Fibroblast of skin of back (primary cell): Measurements from ENCODE around the gene GNG12.

Source experiments
- DNase-seq: peaks from one replicate; pipeline ENCODE4 v3.0.0-alpha.2; 2013

GNG12 gene

DNA sequence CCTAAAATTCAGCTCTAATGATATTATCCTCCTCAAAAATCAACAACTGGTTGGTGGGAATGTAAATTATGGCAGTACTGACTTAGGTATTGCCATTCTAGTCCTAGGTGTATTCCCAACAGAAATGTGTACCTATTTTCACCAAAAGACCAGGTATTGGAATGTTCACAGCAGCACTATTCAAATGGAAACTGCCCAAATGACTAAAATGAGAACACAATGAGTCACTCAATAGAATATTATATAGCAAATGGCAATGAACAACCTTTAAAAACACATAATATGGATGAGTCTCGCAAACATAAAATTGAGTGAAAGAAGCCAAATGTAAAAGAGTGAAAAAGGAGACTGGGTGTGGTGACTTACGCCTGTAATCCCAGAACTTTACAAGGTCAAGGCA is 103.4 kb downstream of the GNG12 start:
- no peak for DNase-seq

DNA sequence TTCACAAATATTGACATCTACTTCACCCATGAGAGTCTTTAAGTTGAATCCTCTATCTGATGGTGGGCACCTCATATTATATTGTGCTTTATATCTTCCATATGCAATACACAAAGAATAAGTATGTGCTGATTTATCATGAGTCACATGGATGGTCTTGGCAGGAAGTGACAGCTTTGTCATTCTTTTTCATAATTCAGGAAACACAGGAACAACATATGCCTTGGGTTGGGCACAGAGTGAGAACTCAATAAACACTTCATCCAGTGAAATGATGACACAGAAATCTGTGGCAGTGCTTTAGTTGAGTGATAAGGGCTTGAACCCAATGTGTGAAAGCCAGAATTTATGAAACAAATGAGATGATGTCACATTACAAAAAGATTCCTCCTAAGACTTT is 107.0 kb downstream of the GNG12 start:
- peak; percentile 88 for DNase-seq

DNA sequence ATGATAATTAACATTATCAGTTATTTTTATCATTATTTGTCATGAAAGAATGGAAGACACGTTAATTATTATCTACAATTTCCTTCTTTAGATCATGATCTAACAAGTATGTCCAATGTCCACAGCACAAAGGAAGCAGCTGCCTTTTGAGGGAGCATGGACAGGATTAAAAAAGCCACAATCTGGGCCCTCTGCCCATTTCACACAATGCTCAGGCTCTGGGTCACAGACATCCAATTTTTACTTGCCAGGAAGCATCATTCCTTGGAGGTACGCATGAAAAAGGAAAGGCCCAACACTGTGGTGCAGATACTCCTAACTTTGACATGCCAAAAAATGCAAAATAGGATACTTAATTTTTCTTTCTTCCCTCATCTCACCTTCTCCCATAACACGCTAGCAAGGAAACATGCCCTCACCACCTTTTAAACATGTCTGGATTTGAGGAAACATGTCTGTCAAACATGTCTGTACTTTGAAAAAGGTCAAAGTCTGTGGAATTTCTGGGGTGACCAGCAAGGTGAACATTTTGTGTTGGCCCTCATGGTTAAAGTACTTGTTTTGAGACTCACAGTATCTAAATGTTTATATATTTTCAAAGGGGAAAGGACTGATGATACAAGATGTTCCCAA is 108.2 kb downstream of the GNG12 start:
- peak; percentile 90 for DNase-seq

DNA sequence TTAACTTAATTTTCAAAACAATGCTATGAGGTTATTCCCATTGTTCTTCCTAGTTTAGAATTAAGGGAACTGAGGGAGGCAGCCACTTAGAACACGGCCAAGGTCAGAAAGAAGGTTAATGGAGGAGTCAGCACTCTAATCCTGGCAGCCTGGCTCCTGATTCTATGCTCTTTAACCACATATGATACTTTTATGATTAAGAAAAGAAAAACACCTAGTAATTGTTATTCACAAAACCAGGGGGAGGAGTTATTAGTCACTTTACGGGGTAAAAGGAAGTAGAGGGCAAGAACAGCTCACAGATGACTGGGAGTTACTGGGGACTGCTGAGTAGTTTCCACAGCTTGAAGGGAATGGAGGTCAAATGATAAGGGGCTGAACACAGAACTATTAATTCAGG is 109.6 kb downstream of the GNG12 start:
- DNase-seq, result peak; percentile 75

DNA sequence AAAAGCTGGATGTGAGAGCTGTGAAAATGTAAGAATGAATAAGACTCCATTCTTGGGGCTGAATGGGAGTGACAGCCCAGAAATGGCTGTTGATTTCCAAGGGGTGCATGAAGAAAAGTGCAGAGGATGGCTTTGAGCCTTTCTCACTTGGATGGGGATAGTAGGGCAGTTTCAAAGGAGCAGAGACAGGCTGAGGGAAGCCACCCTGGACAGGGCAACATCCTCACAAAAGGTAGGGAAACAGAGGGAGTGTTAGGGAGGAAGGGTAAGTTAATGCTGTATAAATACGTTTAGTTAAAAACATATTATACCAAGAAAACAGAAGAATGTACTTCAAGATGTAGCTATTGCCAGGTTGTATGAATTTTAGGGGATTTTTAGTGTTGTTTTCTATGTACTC is 110.1 kb downstream of the GNG12 start:
- no peak for DNase-seq

DNA sequence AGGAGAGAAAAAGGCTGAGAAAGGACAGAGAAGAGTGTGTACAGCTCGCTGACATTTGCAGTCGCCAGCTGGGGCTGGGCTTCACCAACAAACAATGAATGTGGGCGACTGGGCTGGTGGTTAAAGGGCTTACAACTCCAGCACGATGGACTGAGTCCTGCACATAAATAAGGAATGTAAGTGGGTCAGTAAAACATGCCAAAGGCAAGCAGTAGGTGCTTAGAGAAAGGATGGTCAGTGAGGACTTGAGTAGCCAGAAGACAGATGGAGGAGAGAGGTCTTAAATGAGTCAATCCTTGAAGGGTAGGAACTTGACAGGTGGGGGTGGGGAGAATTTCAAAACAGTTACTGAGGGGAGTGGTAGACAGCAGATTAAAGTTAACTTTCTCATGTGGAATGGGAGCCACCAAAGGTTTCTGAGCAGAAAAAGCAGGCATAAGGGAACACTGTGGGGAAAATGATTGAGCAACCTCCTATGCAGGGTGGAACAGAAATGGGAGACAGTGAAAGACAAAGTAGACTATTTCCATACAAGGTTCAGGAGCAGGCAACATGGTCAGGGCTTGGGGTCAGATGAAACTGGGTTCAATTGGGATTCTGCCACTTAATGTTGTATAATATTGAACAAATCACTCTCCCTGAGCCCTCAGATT is 110.8 kb downstream of the GNG12 start:
- no peak for DNase-seq

DNA sequence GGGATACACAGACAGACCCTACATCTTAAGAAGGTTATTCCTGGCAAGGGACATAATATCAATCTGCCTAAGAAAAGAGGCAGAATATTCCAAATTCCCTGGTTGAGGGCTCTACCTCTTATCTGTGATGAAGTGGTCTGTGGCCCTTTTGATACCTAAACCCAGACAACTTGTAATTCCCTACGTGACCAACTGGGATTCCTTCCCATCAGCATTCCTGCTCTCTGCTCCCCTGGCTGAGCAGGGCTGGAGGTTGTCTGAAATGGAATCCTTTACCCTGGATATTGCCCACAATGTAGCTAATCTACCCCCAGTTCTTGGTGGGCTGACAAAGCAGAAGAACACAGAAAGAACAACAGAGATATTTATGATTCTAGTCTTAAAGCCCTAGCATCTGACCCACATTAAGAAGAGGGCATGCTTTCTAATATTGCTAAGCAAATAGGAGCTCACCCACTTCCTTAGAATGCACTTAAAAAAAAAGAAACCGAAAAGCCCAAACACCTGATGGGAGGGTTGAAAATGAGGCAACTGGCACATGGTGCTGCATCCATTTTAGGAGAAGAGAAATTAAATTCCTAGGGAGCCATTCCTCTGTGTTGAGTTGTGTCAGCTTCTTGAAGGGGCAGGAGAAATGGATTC is 111.5 kb downstream of the GNG12 start:
- DNase-seq, result no peak

DNA sequence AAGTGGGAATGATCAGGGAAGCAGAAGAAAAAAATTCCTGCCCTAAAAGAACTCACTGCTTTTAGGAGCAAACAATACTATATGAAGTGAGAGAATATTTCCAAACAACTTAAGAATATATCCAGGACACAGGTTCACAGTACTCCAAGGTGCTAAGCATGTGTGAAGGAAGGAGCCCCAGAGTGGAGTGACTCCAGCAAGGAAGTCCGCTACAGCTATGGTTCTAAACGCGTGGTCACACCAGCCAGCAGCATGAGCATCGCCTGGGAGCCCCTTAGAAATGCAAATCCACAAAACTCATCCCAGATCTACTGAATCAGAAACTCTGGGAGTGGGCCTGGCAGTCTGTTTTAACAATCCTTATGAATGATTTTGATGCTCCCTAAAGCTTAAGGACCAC is 112.2 kb downstream of the GNG12 start:
- no peak for DNase-seq

DNA sequence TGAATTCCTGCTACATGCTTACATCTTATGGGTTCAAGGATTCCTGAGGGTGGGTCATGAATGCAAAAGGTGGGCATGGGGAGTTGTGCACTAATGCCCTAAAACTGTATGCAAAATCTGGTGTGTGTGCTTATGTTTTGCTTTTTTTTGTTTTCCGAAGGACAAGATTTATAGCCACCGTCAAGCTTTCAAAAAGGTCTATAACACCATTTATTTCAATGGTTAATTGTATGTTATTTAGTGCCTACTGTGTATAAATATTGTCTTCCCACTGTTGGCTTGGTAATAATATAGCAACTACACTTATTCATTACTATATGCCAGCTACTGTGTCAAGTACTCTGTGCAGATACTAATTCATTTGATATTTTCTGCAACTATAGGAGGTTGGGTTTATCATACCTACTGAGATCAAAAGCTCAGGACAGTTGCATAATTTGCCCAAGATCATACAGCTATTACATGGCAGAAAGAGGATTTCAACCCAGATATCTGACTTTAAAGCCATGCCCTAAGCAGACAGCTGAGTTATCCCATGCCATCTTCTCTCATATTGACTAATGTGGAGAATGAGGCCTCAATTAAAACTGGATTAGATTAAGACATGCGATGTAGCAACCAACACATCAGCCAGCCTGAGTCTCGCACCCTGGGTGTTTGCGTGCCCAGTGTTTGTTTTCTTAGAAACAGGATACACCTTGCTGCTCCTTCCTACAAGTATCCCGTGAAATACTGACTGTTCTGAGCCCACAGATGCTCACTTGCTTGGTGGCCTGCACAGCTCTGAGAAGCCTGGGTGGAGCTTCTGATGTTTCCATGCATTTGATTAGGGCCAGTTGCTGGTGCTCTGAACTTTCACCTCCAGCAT is 113.7 kb downstream of the GNG12 start:
- DNase-seq, result no peak

DNA sequence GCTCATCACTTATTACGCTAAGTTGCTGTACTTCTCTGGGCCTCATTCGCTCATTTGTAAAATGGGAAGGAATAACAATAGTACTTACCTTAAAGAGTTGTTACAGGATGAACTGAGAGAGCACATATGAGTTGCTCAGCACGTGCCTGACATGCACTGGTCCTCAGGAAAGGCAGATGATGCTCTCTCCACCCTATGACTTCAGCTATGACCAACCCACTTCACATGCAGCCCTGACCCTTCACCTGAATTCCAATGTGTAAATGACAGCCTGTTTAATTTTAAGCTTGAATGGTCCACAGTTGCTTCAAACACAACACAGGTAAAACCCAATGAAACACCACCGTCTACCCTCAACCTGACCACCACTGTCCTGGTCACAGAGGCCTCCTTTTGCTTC is 115.4 kb downstream of the GNG12 start:
- DNase-seq, result no peak

DNA sequence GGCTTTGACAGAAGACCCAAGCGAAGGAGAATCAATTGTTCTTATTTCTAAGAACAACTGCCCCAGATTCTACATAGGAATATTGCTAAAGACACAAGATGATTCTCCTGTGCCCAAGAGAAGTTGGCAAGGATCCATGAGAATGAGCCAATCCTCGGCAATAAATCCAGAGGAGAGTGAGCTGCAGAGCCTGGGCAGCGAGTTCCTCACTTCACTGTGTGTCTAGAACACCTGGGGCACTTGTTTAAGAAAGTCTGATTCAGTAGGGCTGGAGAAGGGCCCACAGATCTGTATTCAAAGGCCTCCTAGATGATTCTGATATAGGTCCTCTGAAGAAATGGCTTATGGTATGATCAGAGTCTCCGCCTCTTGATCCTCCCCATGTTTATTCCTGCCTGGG is 116.5 kb downstream of the GNG12 start:
- DNase-seq, result no peak

DNA sequence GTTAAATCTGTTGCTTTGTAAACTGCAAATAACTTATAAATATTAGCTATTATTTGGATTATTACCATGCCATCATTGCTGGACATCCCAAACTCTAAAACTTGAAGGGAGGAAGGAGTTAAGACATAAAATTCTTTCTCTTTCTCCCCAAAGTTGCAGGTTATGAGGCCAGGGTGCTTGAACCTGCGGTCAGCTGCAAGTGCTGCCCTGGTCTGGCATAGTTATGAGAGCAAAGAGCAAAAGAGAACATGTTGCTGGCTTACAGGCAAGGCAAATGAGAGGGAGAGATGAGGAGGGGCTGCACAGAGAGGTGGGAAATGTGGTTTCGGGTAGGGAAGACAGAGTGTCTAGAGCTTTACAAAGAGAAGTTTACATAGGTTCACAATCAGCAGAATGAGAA is 117.4 kb downstream of the GNG12 start:
- DNase-seq, result no peak

DNA sequence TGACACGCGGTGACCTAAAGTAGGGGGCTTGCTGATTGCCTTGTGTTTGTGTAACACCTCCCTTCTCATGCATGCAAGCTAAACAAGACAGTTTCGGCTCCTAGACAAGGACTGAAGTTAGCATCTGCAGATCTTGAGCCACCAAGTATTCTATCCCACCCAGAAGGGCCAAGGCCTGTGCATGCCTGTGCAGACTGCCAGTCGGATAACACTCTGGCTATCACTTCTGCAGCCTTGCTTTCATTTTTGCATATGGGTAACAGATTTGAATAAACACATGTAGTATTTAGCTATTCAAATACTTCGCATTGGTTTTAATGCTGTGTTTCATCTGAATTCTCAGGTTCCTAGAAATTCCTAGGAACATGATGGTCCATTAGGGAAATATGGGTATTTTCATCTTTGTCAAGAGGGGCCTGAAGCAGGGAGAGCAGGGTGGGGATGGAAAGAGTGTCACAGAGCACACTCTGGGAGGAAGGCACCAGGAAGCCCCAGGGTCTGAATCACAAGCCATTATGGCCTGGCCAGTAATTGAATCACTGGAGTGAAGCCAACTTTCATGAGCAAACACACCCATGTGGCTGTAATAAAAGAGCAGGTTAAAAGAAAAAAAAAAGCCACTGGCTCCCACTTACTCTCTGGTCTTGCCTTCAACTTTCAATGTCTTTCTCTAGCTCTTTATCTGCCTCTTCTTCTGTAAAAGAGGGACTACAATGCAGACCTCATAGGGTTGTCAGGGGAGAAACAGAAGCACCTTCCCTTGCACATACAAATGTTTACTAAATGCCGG is 120.0 kb downstream of the GNG12 start:
- peak; percentile 85 for DNase-seq

DNA sequence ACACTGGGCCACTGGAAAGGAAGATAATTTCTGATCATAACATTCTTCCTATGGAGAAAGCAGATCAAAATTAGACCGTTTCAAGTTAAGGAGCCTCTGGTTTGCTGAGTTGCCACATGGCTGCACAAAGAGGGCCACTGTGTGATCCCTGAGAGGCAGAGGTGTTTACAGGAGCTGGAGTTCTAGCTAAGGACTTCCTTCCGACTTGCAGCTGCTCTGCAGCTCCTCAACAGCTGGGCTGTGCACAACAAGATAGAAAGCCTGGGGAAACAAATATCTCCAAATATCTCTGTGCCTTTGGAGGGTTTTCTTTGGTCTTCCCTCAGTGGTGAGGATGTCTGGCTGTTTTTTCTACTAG is 121.4 kb downstream of the GNG12 start:
- no peak for DNase-seq

DNA sequence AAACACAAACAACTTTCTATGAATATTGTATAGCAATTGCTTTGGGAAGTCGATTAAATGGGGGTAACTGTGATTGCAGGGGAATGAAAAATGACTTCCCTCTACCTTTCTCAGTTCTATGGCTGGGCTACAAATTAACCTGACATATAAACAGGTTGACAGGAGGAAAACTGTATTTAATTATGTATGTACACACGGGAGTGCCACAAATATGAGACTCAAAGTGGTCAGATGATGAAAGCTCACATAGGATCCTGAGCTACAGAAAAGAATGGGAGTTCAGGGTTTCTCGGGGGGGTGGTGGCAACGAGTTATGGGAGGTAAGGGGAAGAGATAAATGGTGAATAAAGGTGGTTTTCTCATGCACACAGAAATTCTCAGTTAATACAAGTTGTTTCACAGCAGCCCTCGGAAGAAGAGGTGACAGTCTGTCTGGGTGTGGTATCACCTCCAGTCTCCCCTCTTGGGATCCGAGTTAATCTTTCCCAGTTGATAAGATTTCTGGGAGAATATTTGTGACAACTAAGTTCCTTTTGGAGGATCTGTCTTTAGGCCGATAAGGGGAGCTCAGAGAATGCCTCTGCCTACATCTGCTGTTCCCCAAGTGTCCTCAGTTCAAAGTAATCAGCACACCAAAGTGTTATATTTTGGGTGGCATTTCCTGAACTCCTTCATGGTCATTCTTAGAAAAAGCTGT is 122.0 kb downstream of the GNG12 start:
- DNase-seq, result no peak

DNA sequence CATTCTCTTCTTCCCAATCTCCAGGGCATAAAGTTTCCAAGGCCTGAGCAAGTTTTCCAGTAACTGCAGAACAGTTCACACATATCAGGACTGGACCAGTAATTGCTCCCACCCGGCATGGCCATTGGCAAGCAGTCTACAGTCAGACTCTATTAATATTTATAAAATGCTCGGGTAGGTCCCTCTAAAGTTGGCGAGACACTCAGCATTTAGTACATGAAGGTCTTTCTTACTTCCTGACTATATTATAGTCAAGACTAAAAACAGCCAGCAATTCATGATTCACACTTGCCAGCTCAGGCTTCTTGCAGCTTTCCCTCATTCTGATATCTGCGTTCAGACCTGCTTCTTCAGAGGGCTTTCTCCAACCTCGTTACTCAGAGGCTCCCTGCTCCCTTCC is 122.8 kb downstream of the GNG12 start:
- peak; percentile 74 for DNase-seq

DNA sequence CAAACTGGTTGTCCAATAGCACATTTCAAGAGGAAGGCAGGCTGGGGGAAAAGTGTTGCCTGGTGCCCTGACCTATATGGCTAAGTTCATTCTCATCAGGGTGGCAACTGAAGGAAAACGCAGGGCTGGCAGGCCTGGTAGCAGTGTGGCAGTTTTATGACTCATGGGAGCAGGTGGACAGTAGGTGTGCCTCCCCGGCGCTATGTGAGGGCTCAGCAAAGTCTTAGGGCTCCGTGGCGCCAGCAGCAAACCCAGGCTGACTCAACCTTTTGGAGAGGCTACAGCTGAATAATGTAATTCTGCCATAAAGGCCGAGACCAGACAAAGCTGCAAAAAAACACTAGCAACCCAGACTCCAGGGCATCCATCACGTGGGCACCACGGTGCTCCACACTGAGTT is 124.7 kb downstream of the GNG12 start:
- DNase-seq, result no peak

DNA sequence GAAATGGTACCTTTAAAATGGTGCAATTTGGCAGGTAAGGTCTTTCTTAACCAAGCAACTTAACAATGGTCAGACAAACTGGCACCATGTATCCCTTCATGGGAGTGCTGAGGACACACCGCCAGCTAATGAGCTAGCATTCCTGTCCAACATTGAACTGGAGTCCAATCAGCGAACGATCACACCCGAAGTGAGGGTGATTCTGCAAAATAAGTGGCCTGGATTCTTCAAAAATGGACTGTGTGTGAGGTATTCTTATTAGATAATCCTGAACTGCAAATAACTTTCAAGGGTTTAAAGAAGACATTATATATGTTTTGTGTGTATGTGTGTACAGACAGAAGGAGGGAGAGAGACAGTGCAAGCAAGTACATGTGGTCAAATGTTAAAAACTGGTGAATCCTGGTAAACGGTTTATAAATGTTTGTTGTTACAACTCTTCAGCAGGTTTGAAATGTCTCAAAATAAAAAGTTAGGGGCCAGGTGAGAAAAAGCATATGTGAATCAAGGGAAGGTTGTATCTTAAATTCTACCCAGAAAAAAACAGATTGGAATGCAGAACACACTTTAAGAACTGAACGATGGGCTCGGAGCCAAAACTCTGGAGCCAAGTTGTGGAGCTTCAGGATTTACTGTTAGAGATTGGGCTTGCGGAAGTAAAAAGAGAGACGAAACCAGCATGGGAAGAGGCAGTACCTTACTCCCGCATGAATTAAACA is 127.4 kb downstream of the GNG12 start:
- DNase-seq, result no peak

DNA sequence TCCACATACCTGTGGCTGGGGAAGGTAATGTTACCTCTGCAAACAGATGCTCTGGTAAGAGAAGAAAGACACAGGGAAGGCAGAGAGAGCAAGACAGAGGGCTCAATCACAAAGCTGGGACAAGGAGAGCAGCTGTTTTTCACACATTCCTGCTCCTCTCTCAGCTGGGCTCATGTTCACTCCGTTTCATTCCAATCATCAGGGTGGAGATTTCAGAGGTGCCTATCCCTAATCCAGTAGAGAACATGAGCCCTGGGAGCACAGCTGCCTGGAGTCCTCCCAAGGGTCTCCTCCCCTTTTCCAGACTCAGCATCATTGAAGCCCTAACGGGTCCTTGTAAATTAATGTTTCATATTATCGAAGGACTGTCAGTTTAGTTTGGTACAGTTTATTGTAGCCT is 128.9 kb downstream of the GNG12 start:
- DNase-seq, result no peak

DNA sequence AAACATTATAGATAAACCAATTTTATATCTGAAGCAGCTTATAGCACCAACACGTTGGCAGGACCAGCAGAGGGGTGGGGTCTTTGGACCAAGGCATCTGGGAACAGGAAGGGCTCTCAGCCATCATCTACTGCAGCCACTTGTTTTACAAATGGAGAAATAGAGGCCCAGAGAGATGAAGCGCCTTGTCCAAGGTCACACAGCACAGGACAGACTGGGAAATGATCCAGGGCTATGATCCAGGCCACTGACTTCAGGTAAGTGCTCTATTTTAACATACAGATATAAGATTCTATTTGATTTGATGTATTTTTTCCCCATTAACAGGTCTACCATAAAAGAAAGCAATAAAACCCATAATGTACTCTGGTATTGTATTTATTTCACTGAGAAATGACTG is 131.4 kb downstream of the GNG12 start:
- DNase-seq, result no peak

DNA sequence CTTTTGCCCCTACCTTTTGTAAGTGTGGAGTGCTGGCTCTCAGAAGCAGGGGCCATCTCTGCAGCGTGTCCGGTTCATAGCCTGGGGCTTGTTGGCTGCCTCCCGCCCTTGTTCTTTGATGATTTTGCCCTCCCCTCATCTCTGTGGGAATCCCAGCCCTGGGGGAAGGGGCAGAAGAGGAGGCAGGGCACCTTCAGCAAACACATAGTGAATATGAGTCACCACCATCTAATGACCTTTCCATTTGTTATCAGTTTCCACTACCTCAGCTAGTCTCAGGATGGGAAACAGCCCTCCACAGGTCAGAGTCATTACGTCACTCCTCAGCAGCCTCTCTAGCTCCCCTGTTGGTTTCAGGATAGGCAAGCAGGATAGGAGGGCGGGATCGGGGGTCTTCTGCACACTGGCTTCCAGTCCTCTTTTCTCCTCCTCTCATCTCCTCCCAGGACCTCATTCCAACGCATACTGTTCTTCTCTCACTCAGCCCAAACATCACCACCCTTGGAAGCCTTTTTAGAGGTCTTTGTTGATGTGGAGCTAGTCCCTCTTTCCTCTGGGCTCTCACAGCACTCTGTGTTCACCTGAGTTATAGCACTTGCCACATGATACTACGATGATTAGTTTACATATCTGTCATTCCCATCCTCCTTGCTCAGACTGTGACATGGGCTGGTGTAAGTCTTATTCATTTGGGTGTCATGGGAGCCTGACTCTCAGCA is 132.4 kb downstream of the GNG12 start:
- DNase-seq, result peak; percentile 40
